Measurements from ENCODE around the gene GPER1. TPM values are rescaled to one million over a fixed set of nuclear protein-coding genes. Genes with fewer than 3 reads are reported as not detected.

GPER1 gene
- total and polyA plus RNA-seq, 2 experiments from 2014 or later: 0.89 TPM; not detected in 1

GRCh38 chr7:1092161-1092632 lies 4.3 kb downstream of the GPER1 start (continued):
- no peak for TF ChIP-seq REST (IDR thresholded peaks at IDR 0.05; ENCODE audit: unreplicated experiment)
- no peak for TF ChIP-seq NANOG (IDR thresholded peaks at IDR 0.05; ENCODE audit: borderline replicate concordance)
- TF ChIP-seq POLR2AphosphoS5 (IDR thresholded peaks at IDR 0.05; ENCODE audit: low read depth): no peak
- TF ChIP-seq JUNB (IDR thresholded peaks at IDR 0.05; ENCODE audit: unreplicated experiment): no peak
- no peak for TF ChIP-seq EZH2 (IDR thresholded peaks at IDR 0.05; ENCODE audit: low read depth, unreplicated experiment)
- TF ChIP-seq STAT1 (IDR thresholded peaks at IDR 0.05; ENCODE audit: unreplicated experiment): no peak
- TF ChIP-seq ZNF114 (CRISPR knock-in tag; IDR thresholded peaks at IDR 0.05): no peak
- no peak for TF ChIP-seq CTCF (conservative IDR thresholded peaks at IDR 0.05; ENCODE audit: low read depth in 2 of 2)

GRCh38 chr7:1092806-1093501 lies 5.0 kb downstream of the GPER1 start:
- Mint-ChIP-seq H3K4me3 (no peak overlapping the region), H3K36me3 (ENCODE audit: low read depth) (peaks cover 9% of the 10 kb centered on the region), H3K4me1 (peaks cover 10% of the 10 kb centered on the region), H3K9me3 (no peaks in the 10 kb centered on the region; the same call in 2 of the 3 replicates), H3K27me3 (ENCODE audit: insufficient read depth, low read depth, poor library complexity) (peaks cover 8% of the 10 kb centered on the region), H3K27ac (peak overlapping the region; percentile 70; the same call in 1 of the 2 replicates)
- H3K79me2 ChIP-seq (replicated peaks; ENCODE audit: insufficient read depth): peaks cover 21% of the 10 kb centered on the region
- H4K20me1 ChIP-seq (replicated peaks; ENCODE audit: insufficient read depth): no peaks in the 10 kb centered on the region; the same call in 1 of the 2 replicates
- H3K27me3 ChIP-seq (ENCODE audit: insufficient read depth): no peaks in the 10 kb centered on the region
- no peaks in the 10 kb centered on the region for H3K4me1 ChIP-seq (ENCODE audit: insufficient read depth)
- no peaks in the 10 kb centered on the region for H3F3A ChIP-seq (replicated peaks; ENCODE audit: low read depth)
- ATAC-seq (no peak), DNase-seq (ENCODE audit: low spot score) (no peak)
- H3K9me2 ChIP-seq (ENCODE audit: insufficient read depth): no peaks in the 10 kb centered on the region
- H3K27ac ChIP-seq (ENCODE audit: low read depth): no peak overlapping the region
- H3K36me3 ChIP-seq (ENCODE audit: insufficient read depth): no peaks in the 10 kb centered on the region
- H3K4me3 ChIP-seq: no peak overlapping the region
- H2AFZ ChIP-seq: no peak overlapping the region
- no peak overlapping the region for H3K4me2 ChIP-seq
- TF ChIP-seq JUNB (IDR thresholded peaks at IDR 0.05; ENCODE audit: unreplicated experiment) (no peak), ZNF462 (CRISPR knock-in tag; IDR thresholded peaks at IDR 0.05) (no peak), CTCF (conservative IDR thresholded peaks at IDR 0.05; ENCODE audit: low read depth in 2 of 2) (no peak), CREB1 (CRISPR knock-in tag; IDR thresholded peaks at IDR 0.05; ENCODE audit: low read depth) (no peak), POLR2AphosphoS5 (IDR thresholded peaks at IDR 0.05; ENCODE audit: low read depth) (no peak), EZH2 (IDR thresholded peaks at IDR 0.05; ENCODE audit: low read depth, unreplicated experiment) (no peak)
